SK-N-SH treated with all-trans-retinoic acid at 6 μM for 48 hours (cell line): ENCODE results near the gene TRAPPC3.

Experiments used
- ARNTL ChIP-seq: fragments of 450-650 bp; formaldehyde crosslinking; IDR thresholded peaks from 2 replicates; pipeline ENCODE4 v1.5.0; 2020; ENCODE audit warnings: low read depth, mild to moderate bottlenecking, moderate library complexity, borderline replicate concordance
- GLIS3 ChIP-seq: fragments of 250-450 bp; sonication (Bioruptor Pico); IDR thresholded peaks from 2 replicates; pipeline ENCODE4 v1.5.0; 2020; ENCODE audit warnings: mild to moderate bottlenecking, moderate library complexity
- ISL1 ChIP-seq: fragments of 250-450 bp; sonication (Bioruptor Pico); IDR thresholded peaks from 2 replicates; pipeline ENCODE4 v2.1.2; 2022; ENCODE audit warnings: mild to moderate bottlenecking, moderate library complexity
- PPARA ChIP-seq: fragments of 250-450 bp; sonication (Bioruptor Pico); IDR thresholded peaks from 2 replicates; pipeline ENCODE4 v1.5.0; 2020; ENCODE audit warnings: mild to moderate bottlenecking, borderline replicate concordance
- RARB ChIP-seq: fragments of 250-450 bp; sonication (Bioruptor Pico); IDR thresholded peaks from 2 replicates; pipeline ENCODE4 v1.8.0; 2021; ENCODE audit warnings: mild to moderate bottlenecking, moderate library complexity
- TOX ChIP-seq: fragments of 250-450 bp; sonication (Bioruptor Pico); IDR thresholded peaks from 2 replicates; pipeline ENCODE4 v1.8.0; 2021; ENCODE audit warnings: mild to moderate bottlenecking, moderate library complexity, borderline replicate concordance
- ZNF565 ChIP-seq: fragments of 450-650 bp; formaldehyde crosslinking; conservative IDR thresholded peaks from 2 replicates; pipeline ENCODE4 v1.5.0; 2020; ENCODE audit warnings: low read depth, mild to moderate bottlenecking, moderate library complexity
- ZNF70 ChIP-seq: fragments of 450-650 bp; formaldehyde crosslinking; IDR thresholded peaks from 2 replicates; pipeline ENCODE4 v1.5.0; 2020; ENCODE audit warnings: mild to moderate bottlenecking, moderate library complexity
- TF ChIP-seq, protein P1 (sequence below): fragments of 250-450 bp; sonication (Bioruptor Pico); IDR thresholded peaks from 2 replicates; pipeline ENCODE4 v1.8.0; 2020; ENCODE audit warnings: mild to moderate bottlenecking, moderate library complexity, borderline replicate concordance
- TF ChIP-seq, protein P2 (sequence below): fragments of 250-450 bp; sonication (Bioruptor Pico); IDR thresholded peaks from 2 replicates; pipeline ENCODE4 v1.8.0; 2021; ENCODE audit warnings: low read depth, mild to moderate bottlenecking, moderate library complexity, borderline replicate concordance

DNA sequence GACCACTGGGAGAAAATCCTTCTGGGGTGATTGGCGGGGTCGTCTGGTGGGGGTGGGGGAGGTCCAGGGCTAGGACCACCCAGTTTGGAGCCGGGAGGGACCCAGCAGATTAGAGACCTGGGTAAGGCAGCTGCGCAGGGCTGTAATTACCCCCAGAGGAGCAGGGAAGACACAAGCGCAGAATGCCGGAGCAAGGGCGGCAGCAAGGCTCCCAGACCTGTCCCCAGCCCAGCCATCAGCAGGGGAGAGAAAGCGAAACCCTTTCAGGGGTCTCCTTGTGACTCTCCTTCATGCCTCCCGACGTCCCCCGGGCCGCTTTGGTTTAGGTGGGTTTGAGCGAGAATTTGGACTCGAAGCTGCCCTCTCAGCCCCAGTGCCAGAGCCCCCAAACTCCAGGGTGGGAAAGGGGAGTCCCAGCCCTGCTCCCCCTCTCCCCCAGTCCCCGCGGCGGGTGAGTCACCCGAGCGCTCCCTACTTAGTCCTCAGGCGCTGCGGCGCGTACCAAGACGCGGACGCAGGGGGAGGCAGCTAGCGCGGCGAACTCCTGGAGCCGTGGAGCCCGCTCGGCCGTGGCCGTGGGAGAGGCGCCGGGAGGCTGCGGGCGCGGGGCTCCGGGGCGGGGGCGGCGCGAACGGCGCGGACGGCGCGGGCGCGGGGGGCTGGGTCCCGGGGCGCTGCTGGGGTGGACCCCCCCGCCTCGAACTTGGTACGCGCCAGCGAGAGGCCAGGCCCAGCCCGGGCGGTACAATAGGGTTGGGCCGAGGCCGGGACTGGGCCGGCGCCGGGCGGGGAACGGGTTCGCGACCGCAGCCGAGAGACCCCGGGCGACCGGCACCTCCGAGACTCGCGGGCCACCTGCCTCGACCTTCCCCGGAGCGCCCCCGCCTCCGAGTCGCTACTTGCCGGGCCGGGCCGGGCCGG lies 6.4 kb upstream of the TRAPPC3 start, which contains the start of gene MAP7D1:
- TF ChIP-seq ISL1 (CRISPR knock-in tag), result no peak
- no peak for TF ChIP-seq PPARA (CRISPR knock-in tag)
- TF ChIP-seq, protein P1, sequence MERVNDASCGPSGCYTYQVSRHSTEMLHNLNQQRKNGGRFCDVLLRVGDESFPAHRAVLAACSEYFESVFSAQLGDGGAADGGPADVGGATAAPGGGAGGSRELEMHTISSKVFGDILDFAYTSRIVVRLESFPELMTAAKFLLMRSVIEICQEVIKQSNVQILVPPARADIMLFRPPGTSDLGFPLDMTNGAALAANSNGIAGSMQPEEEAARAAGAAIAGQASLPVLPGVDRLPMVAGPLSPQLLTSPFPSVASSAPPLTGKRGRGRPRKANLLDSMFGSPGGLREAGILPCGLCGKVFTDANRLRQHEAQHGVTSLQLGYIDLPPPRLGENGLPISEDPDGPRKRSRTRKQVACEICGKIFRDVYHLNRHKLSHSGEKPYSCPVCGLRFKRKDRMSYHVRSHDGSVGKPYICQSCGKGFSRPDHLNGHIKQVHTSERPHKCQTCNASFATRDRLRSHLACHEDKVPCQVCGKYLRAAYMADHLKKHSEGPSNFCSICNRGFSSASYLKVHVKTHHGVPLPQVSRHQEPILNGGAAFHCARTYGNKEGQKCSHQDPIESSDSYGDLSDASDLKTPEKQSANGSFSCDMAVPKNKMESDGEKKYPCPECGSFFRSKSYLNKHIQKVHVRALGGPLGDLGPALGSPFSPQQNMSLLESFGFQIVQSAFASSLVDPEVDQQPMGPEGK (CRISPR knock-in tag), result no peak
- TF ChIP-seq ZNF70 (CRISPR knock-in tag), result no peak
- TF ChIP-seq, protein P2, sequence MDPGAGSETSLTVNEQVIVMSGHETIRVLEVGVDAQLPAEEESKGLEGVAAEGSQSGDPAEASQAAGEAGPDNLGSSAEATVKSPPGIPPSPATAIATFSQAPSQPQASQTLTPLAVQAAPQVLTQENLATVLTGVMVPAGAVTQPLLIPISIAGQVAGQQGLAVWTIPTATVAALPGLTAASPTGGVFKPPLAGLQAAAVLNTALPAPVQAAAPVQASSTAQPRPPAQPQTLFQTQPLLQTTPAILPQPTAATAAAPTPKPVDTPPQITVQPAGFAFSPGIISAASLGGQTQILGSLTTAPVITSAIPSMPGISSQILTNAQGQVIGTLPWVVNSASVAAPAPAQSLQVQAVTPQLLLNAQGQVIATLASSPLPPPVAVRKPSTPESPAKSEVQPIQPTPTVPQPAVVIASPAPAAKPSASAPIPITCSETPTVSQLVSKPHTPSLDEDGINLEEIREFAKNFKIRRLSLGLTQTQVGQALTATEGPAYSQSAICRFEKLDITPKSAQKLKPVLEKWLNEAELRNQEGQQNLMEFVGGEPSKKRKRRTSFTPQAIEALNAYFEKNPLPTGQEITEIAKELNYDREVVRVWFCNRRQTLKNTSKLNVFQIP (CRISPR knock-in tag), result no peak
- TF ChIP-seq GLIS3 (CRISPR knock-in tag), result no peak
- TF ChIP-seq TOX (CRISPR knock-in tag), result no peak
- no peak for TF ChIP-seq RARB (CRISPR knock-in tag)
- TF ChIP-seq ZNF565, result no peak
- TF ChIP-seq ARNTL (CRISPR knock-in tag), result no peak
